GM12878 (cell line): ENCODE results near the gene ELMOD3. TPM values are rescaled to one million over a fixed set of nuclear protein-coding genes. Genes with fewer than 3 reads are reported as not detected.

Experiments used
- CBX5 ChIP-seq: sonication (generic); IDR thresholded peaks from 2 replicates; pipeline ENCODE4 v1.6.1; 2016; ENCODE audit warnings: low read depth, moderate library complexity, mild to moderate bottlenecking, inconsistent platforms
- CHD1 ChIP-seq: IDR thresholded peaks from 2 replicates; pipeline ENCODE4 v1.6.1; 2012; ENCODE audit warnings: low read depth, low read length, improper control_type of control experiment
- ETV6 ChIP-seq, 2 experiments: fragments of 450-650 bp in 1 of 2; IDR thresholded peaks in 1 of 2; conservative IDR thresholded peaks in 1 of 2; 2 replicates each; pipeline ENCODE4 v1.6.1; 2014; ENCODE audit warnings: antibody characterized with exemption in 1 of 2, borderline replicate concordance in 1 of 2, low read depth in 1 of 2, mild to moderate bottlenecking in 1 of 2, moderate library complexity in 1 of 2
- FOS ChIP-seq: IDR thresholded peaks from 3 replicates; pipeline ENCODE4 v1.6.1; 2011; ENCODE audit warnings: borderline replicate concordance; ENCODE audit not compliant: insufficient read length; ENCODE audit errors: extremely low read depth
- GABPA ChIP-seq: IDR thresholded peaks from 2 replicates; pipeline ENCODE4 v1.6.1; 2014; ENCODE audit warnings: antibody characterized with exemption, low read depth, mild to moderate bottlenecking, inconsistent platforms
- HDAC2 ChIP-seq: fragments of 200-600 bp; sonication (generic); IDR thresholded peaks from 2 replicates; pipeline ENCODE4 v1.6.1; 2017
- HDAC6 ChIP-seq: fragments of 200-600 bp; sonication (generic); IDR thresholded peaks from one replicate; pipeline ENCODE4 v1.8.0; 2017; ENCODE audit warnings: antibody characterized with exemption; ENCODE audit not compliant: unreplicated experiment
- IKZF2 ChIP-seq, 2 experiments: fragments of 450-650 bp; IDR thresholded peaks; 2 replicates each; pipeline ENCODE4 v1.6.1; 2017; ENCODE audit warnings: mild to moderate bottlenecking in 2 of 2, moderate library complexity in 2 of 2
- RAD51 ChIP-seq: fragments of 450-650 bp; IDR thresholded peaks from 2 replicates; pipeline ENCODE4 v1.6.1; 2016; ENCODE audit warnings: moderate library complexity, mild to moderate bottlenecking, inconsistent platforms
- SIN3A ChIP-seq: IDR thresholded peaks from 2 replicates; pipeline ENCODE4 v1.6.1; 2012; ENCODE audit warnings: low read depth, low read length, improper control_type of control experiment
- SMAD5 ChIP-seq: IDR thresholded peaks from 2 replicates; pipeline ENCODE4 v1.6.1; 2016; ENCODE audit warnings: antibody characterized with exemption, low read depth
- SP1 ChIP-seq: IDR thresholded peaks from one replicate; pipeline ENCODE4 v1.6.1; 2011; ENCODE audit warnings: low read depth, low read length
- SREBF1 ChIP-seq: IDR thresholded peaks from 2 replicates; pipeline ENCODE4 v1.6.1; 2012; ENCODE audit warnings: mild to moderate bottlenecking, low read length
- TCF12 ChIP-seq: IDR thresholded peaks from 2 replicates; pipeline ENCODE4 v1.6.1; 2011; ENCODE audit warnings: low read depth, mild to moderate bottlenecking, low read length
- WRNIP1 ChIP-seq: IDR thresholded peaks from 2 replicates; pipeline ENCODE4 v1.6.1; 2011; ENCODE audit warnings: low read depth, low read length, improper control_type of control experiment, borderline replicate concordance
- polyA plus RNA-seq, 11 experiments: library from polyadenylated mRNA; depleted of rRNA in 4 of 11; unstranded in 6 of 11; stranded (reverse) in 5 of 11; fragments of >200 nt; fragmentation: Nextera tagmentation in 4 of 11; fragmentation: Illumina TruSeq in 1 of 11; extraction: Ambion mirVana in 4 of 11; extraction: Trizol in 1 of 11; gene quantifications; 1 replicate in 1 of 11; 2 replicates in 10 of 11; pipeline versions ENCODE4 v1.2.1 to v1.2.3, GENCODE V29; 2011 to 2016; ENCODE audit warnings: inconsistent platforms in 2 of 11, missing spikeins in 2 of 11, low read depth in 1 of 11
- total RNA-seq, 4 experiments: library from RNA; depleted of rRNA in 3 of 4; stranded (reverse); fragments of >200 nt in 3 of 4; fragmentation: Illumina TruSeq in 1 of 4; extraction: Trizol in 1 of 4; gene quantifications; 2 replicates each; pipeline versions ENCODE4 v1.2.1 to v1.2.3, GENCODE V29; 2013 to 2021
- TF ChIP-seq, protein P1 (sequence below): fragments of 450-650 bp; IDR thresholded peaks from 2 replicates; pipeline ENCODE4 v1.6.1; 2017; ENCODE audit warnings: mild to moderate bottlenecking
- TF ChIP-seq, protein P2 (sequence below): fragments of 450-650 bp; formaldehyde crosslinking; IDR thresholded peaks from 2 replicates; pipeline ENCODE4 v1.5.0; 2022; ENCODE audit warnings: mild to moderate bottlenecking, missing genetic modification characterization
- TF ChIP-seq, protein P3 (sequence below): fragments of 450-650 bp; IDR thresholded peaks from 2 replicates; pipeline ENCODE4 v1.6.1; 2017; ENCODE audit warnings: borderline replicate concordance
- TF ChIP-seq, protein P4 (sequence below): fragments of 450-650 bp; IDR thresholded peaks from 2 replicates; pipeline ENCODE4 v1.6.1; 2017; ENCODE audit warnings: mild to moderate bottlenecking, moderate library complexity

Gene ELMOD3
- total and polyA plus RNA-seq, 10 of the 15 experiments (the other 5 are each of a cell fraction or from before 2014, with no cell fraction given) = 1.2 to 19.1 (median 12.5) TPM

DNA sequence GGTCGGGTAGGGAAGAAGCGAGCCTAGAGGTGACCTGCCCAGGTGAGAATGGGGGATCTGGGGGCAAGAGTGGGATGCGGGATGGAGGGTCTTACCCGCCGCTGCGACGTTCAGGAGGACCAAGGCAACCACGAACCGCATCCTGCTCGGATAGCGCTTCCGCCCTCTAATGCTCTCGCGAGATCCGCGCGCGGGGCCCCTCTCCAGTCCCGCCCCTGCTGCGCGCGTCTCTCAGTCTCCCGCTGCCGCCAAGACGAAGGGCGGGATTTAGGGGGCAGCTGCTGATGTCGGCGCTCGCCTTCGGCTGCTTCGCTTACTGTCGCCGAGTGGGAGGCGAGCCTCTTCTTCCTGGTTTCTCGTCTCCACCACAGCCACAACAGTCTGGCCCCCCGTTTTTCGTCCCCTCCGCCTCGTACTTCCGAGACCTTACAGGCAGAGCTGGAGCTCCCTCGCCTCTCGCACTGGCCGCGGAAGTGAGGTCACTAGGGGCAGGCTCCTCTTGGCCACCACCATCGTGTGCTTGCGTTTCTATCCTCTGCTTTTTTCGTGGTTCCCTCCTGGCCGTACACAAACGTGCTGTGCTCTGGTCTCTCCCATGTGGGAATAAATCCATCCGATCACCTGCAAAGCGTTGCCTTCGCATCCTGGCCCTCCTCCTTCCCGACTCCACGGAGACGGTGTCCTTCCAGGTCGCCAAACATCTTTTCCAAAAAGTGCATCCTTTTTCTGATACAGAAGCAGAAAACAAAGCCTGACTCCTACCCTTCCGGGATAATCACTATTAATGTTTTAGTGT, 26.5 kb upstream of the ELMOD3 start, which contains the start of gene TGOLN2 (continued):
- TF ChIP-seq HDAC6 (peak; percentile 75), TCF12 (peak; percentile 77), SP1 (no peak), WRNIP1 (peak; percentile 52; the same call in 1 of the 2 replicates), IKZF2 (IDR thresholded peaks at IDR 0.05) (peak in 1 of 2 experiments; percentile 33; a peak in 3 of 4 replicates), ETV6 (conservative IDR thresholded peaks at IDR 0.05 in 1 of 2, IDR thresholded peaks at IDR 0.05 in 1 of 2; ENCODE audit: borderline replicate concordance in 1 of 2, low read depth in 1 of 2) (no peak; a peak in 1 of 4 replicates), SMAD5 (peak; percentile 97), SREBF1 (no peak), CBX5 (no peak), FOS (no peak), GABPA (peak; percentile 69), SIN3A (peak; percentile 75), HDAC2 (no peak), CHD1 (no peak; the same call in 1 of the 2 replicates), RAD51 (no peak)
- TF ChIP-seq, protein P1, sequence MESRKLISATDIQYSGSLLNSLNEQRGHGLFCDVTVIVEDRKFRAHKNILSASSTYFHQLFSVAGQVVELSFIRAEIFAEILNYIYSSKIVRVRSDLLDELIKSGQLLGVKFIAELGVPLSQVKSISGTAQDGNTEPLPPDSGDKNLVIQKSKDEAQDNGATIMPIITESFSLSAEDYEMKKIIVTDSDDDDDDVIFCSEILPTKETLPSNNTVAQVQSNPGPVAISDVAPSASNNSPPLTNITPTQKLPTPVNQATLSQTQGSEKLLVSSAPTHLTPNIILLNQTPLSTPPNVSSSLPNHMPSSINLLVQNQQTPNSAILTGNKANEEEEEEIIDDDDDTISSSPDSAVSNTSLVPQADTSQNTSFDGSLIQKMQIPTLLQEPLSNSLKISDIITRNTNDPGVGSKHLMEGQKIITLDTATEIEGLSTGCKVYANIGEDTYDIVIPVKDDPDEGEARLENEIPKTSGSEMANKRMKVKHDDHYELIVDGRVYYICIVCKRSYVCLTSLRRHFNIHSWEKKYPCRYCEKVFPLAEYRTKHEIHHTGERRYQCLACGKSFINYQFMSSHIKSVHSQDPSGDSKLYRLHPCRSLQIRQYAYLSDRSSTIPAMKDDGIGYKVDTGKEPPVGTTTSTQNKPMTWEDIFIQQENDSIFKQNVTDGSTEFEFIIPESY = no peak
- TF ChIP-seq, protein P2, sequence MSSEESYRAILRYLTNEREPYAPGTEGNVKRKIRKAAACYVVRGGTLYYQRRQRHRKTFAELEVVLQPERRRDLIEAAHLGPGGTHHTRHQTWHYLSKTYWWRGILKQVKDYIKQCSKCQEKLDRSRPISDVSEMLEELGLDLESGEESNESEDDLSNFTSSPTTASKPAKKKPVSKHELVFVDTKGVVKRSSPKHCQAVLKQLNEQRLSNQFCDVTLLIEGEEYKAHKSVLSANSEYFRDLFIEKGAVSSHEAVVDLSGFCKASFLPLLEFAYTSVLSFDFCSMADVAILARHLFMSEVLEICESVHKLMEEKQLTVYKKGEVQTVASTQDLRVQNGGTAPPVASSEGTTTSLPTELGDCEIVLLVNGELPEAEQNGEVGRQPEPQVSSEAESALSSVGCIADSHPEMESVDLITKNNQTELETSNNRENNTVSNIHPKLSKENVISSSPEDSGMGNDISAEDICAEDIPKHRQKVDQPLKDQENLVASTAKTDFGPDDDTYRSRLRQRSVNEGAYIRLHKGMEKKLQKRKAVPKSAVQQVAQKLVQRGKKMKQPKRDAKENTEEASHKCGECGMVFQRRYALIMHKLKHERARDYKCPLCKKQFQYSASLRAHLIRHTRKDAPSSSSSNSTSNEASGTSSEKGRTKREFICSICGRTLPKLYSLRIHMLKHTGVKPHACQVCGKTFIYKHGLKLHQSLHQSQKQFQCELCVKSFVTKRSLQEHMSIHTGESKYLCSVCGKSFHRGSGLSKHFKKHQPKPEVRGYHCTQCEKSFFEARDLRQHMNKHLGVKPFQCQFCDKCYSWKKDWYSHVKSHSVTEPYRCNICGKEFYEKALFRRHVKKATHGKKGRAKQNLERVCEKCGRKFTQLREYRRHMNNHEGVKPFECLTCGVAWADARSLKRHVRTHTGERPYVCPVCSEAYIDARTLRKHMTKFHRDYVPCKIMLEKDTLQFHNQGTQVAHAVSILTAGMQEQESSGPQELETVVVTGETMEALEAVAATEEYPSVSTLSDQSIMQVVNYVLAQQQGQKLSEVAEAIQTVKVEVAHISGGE (CRISPR knock-in tag) = no peak
- TF ChIP-seq, protein P3, sequence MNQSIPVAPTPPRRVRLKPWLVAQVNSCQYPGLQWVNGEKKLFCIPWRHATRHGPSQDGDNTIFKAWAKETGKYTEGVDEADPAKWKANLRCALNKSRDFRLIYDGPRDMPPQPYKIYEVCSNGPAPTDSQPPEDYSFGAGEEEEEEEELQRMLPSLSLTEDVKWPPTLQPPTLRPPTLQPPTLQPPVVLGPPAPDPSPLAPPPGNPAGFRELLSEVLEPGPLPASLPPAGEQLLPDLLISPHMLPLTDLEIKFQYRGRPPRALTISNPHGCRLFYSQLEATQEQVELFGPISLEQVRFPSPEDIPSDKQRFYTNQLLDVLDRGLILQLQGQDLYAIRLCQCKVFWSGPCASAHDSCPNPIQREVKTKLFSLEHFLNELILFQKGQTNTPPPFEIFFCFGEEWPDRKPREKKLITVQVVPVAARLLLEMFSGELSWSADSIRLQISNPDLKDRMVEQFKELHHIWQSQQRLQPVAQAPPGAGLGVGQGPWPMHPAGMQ = peak; percentile 74
- TF ChIP-seq, protein P4, sequence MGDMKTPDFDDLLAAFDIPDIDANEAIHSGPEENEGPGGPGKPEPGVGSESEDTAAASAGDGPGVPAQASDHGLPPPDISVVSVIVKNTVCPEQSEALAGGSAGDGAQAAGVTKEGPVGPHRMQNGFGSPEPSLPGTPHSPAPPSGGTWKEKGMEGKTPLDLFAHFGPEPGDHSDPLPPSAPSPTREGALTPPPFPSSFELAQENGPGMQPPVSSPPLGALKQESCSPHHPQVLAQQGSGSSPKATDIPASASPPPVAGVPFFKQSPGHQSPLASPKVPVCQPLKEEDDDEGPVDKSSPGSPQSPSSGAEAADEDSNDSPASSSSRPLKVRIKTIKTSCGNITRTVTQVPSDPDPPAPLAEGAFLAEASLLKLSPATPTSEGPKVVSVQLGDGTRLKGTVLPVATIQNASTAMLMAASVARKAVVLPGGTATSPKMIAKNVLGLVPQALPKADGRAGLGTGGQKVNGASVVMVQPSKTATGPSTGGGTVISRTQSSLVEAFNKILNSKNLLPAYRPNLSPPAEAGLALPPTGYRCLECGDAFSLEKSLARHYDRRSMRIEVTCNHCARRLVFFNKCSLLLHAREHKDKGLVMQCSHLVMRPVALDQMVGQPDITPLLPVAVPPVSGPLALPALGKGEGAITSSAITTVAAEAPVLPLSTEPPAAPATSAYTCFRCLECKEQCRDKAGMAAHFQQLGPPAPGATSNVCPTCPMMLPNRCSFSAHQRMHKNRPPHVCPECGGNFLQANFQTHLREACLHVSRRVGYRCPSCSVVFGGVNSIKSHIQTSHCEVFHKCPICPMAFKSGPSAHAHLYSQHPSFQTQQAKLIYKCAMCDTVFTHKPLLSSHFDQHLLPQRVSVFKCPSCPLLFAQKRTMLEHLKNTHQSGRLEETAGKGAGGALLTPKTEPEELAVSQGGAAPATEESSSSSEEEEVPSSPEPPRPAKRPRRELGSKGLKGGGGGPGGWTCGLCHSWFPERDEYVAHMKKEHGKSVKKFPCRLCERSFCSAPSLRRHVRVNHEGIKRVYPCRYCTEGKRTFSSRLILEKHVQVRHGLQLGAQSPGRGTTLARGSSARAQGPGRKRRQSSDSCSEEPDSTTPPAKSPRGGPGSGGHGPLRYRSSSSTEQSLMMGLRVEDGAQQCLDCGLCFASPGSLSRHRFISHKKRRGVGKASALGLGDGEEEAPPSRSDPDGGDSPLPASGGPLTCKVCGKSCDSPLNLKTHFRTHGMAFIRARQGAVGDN = peak; percentile 92
